VCaP (cell line): ENCODE results near the gene BRAF.

Experiments used
- H3K27ac ChIP-seq: fragments of 450-650 bp; 2 replicates; pipeline ENCODE4 v1.5.1; 2017
- TF ChIP-seq, protein P1 (sequence below): fragments of 450-650 bp; conservative IDR thresholded peaks from 2 replicates; pipeline ENCODE4 v1.5.1; 2017; ENCODE audit warnings: mild to moderate bottlenecking, moderate library complexity

BRAF gene

DNA sequence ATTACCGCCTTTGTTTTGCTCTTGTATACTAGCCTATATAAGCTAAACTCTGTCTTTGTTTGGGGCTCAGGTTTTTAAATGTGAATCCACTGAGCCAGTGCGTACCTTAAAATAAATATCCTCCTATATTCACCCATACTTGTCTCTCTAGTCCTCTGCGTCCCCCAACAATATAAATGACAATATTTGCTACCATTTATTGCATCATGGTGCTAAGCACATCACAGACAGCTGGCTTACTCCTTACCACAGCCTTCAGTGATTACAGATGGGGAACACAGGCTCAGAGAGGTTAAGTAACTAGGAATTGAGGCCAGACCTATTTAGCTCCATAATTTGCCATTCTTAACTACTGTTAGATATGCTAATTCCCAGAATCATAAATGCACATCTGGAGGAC, 255.4 kb downstream of the BRAF start:
- TF ChIP-seq, protein P1, sequence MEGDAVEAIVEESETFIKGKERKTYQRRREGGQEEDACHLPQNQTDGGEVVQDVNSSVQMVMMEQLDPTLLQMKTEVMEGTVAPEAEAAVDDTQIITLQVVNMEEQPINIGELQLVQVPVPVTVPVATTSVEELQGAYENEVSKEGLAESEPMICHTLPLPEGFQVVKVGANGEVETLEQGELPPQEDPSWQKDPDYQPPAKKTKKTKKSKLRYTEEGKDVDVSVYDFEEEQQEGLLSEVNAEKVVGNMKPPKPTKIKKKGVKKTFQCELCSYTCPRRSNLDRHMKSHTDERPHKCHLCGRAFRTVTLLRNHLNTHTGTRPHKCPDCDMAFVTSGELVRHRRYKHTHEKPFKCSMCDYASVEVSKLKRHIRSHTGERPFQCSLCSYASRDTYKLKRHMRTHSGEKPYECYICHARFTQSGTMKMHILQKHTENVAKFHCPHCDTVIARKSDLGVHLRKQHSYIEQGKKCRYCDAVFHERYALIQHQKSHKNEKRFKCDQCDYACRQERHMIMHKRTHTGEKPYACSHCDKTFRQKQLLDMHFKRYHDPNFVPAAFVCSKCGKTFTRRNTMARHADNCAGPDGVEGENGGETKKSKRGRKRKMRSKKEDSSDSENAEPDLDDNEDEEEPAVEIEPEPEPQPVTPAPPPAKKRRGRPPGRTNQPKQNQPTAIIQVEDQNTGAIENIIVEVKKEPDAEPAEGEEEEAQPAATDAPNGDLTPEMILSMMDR: no peak
- no peak overlapping the region for H3K27ac ChIP-seq
